IgD-negative memory B cell (primary cell): ENCODE measurements around the gene VAT1L. TPM values are rescaled to one million over a fixed set of nuclear protein-coding genes. Genes with fewer than 3 reads are reported as not detected.
A peak's percentile ranks its signal among the peaks of the same experiment; 100 is the strongest.

Experiments
- H3K27ac Mint-ChIP-seq, 3 donors: one replicate each; pipeline ENCODE4 v1.8.0; 2020 to 2022; ENCODE audit warnings: mild to moderate bottlenecking in 3 of 3, mixed read lengths in 3 of 3, moderate library complexity in 1 of 3
- H3K27me3 Mint-ChIP-seq: one replicate; pipeline ENCODE4 v1.8.0; 2021; ENCODE audit warnings: mixed read lengths
- H3K36me3 Mint-ChIP-seq: one replicate; pipeline ENCODE4 v1.8.0; 2020; ENCODE audit warnings: mild to moderate bottlenecking, mixed read lengths
- H3K4me1 Mint-ChIP-seq, 3 donors: one replicate each; pipeline ENCODE4 v1.8.0; 2020 to 2022; ENCODE audit warnings: mixed read lengths in 3 of 3, mild to moderate bottlenecking in 1 of 3
- H3K4me3 Mint-ChIP-seq, 4 donors: one replicate each; pipeline ENCODE4 v1.8.0; 2020 to 2022; ENCODE audit warnings: mild to moderate bottlenecking in 4 of 4, mixed read lengths in 4 of 4, moderate library complexity in 3 of 4
- H3K9me3 Mint-ChIP-seq, 3 donors: one replicate each; pipeline ENCODE4 v1.8.0; 2020 to 2021; ENCODE audit warnings: mixed read lengths in 3 of 3, mild to moderate bottlenecking in 1 of 3
- polyA plus RNA-seq: library from polyadenylated mRNA; unstranded; fragments of 300-500 nt; fragmentation: Illumina TruSeq; gene quantifications from one replicate; pipeline ENCODE4 v1.2.3, GENCODE V29; 2021

VAT1L gene
- polyA plus RNA-seq, 1 donor from 2014 or later = not detected

GRCh38 chr16:77860953-77861352, 72.6 kb downstream of the VAT1L start:
- H3K9me3 Mint-ChIP-seq = peaks cover 0 to 2% (median 0%) of the 10 kb centered on the region in 3 donors
- H3K27me3 Mint-ChIP-seq = no peaks in the 10 kb centered on the region
- H3K4me1 Mint-ChIP-seq = no peaks in the 10 kb centered on the region
- H3K36me3 Mint-ChIP-seq = no peaks in the 10 kb centered on the region
- H3K27ac Mint-ChIP-seq = no peak overlapping the region
- no peak overlapping the region for H3K4me3 Mint-ChIP-seq

- Mint-ChIP-seq H3K36me3 (no peaks in the 10 kb centered on the region), H3K4me3 (no peak overlapping the region), H3K27me3 (no peaks in the 10 kb centered on the region), H3K9me3 (peaks cover 0 to 2% (median 2%) of the 10 kb centered on the region in 3 donors), H3K27ac (no peak overlapping the region), H3K4me1 (no peaks in the 10 kb centered on the region)
Observed at GRCh38 chr16:77863250-77863649, 74.9 kb downstream of the VAT1L start.

GRCh38 chr16:77866752-77867151, 78.4 kb downstream of the VAT1L start:
- Mint-ChIP-seq H3K4me3 (no peak overlapping the region), H3K4me1 (no peaks in the 10 kb centered on the region), H3K27me3 (peaks cover 2% of the 10 kb centered on the region), H3K36me3 (no peaks in the 10 kb centered on the region), H3K27ac (no peak overlapping the region), H3K9me3 (peaks cover 0 to 2% (median 2%) of the 10 kb centered on the region in 3 donors)

- no peak overlapping the region for H3K4me3 Mint-ChIP-seq
- no peaks in the 10 kb centered on the region for H3K36me3 Mint-ChIP-seq
- H3K9me3 Mint-ChIP-seq = peaks cover 0 to 2% (median 2%) of the 10 kb centered on the region in 3 donors
Observed at GRCh38 chr16:77868052-77868451, 79.7 kb downstream of the VAT1L start.

GRCh38 chr16:77868478-77868877, 80.1 kb downstream of the VAT1L start:
- Mint-ChIP-seq H3K36me3 (no peaks in the 10 kb centered on the region), H3K9me3 (peaks cover 0 to 2% (median 2%) of the 10 kb centered on the region in 3 donors), H3K27ac (no peak overlapping the region), H3K4me1 (no peaks in the 10 kb centered on the region), H3K27me3 (peaks cover 5% of the 10 kb centered on the region), H3K4me3 (no peak overlapping the region)

More at GRCh38 chr16:77868052-77868451, 79.7 kb downstream of the VAT1L start:
- H3K4me1 Mint-ChIP-seq = no peaks in the 10 kb centered on the region
- H3K27ac Mint-ChIP-seq = no peak overlapping the region
- peaks cover 5% of the 10 kb centered on the region for H3K27me3 Mint-ChIP-seq

- peak overlapping the region in 1 of 3 donors; percentile 16 for H3K27ac Mint-ChIP-seq
- H3K9me3 Mint-ChIP-seq = peaks cover 0 to 4% (median under 1%) of the 10 kb centered on the region in 3 donors
- peaks cover 5% of the 10 kb centered on the region for H3K27me3 Mint-ChIP-seq
Observed at GRCh38 chr16:77869997-77870813, 81.8 kb downstream of the VAT1L start.

GRCh38 chr16:77871932-77872331, 83.6 kb downstream of the VAT1L start:
- Mint-ChIP-seq H3K27ac (no peak overlapping the region), H3K36me3 (no peaks in the 10 kb centered on the region), H3K9me3 (peaks cover 0 to 2% (median 0%) of the 10 kb centered on the region in 3 donors), H3K27me3 (peaks cover 5% of the 10 kb centered on the region), H3K4me3 (no peak overlapping the region), H3K4me1 (no peaks in the 10 kb centered on the region)

More at GRCh38 chr16:77869997-77870813, 81.8 kb downstream of the VAT1L start:
- H3K4me1 Mint-ChIP-seq = no peaks in the 10 kb centered on the region
- no peaks in the 10 kb centered on the region for H3K36me3 Mint-ChIP-seq
- no peak overlapping the region for H3K4me3 Mint-ChIP-seq

GRCh38 chr16:77873066-77873465, 84.7 kb downstream of the VAT1L start:
- Mint-ChIP-seq H3K36me3 (no peaks in the 10 kb centered on the region), H3K27ac (no peak overlapping the region), H3K4me3 (no peak overlapping the region), H3K4me1 (no peaks in the 10 kb centered on the region), H3K9me3 (peaks cover 0 to 2% (median 0%) of the 10 kb centered on the region in 3 donors), H3K27me3 (peaks cover 5% of the 10 kb centered on the region)

GRCh38 chr16:77874347-77874746, 86.0 kb downstream of the VAT1L start:
- H3K36me3 Mint-ChIP-seq = no peaks in the 10 kb centered on the region
- no peak overlapping the region for H3K27ac Mint-ChIP-seq
- H3K4me3 Mint-ChIP-seq = no peak overlapping the region
- peaks cover 0 to 2% (median 0%) of the 10 kb centered on the region in 3 donors for H3K9me3 Mint-ChIP-seq
- peaks cover 5% of the 10 kb centered on the region for H3K27me3 Mint-ChIP-seq
- no peaks in the 10 kb centered on the region for H3K4me1 Mint-ChIP-seq

GRCh38 chr16:77876776-77877175, 88.4 kb downstream of the VAT1L start:
- Mint-ChIP-seq H3K4me3 (no peak overlapping the region), H3K9me3 (peaks cover 0 to 2% (median 0%) of the 10 kb centered on the region in 3 donors), H3K27me3 (peaks cover 3% of the 10 kb centered on the region), H3K4me1 (no peaks in the 10 kb centered on the region), H3K36me3 (no peaks in the 10 kb centered on the region), H3K27ac (no peak overlapping the region)

- H3K27ac Mint-ChIP-seq = no peak overlapping the region
- no peak overlapping the region for H3K4me3 Mint-ChIP-seq
- H3K36me3 Mint-ChIP-seq = no peaks in the 10 kb centered on the region
- no peaks in the 10 kb centered on the region for H3K27me3 Mint-ChIP-seq
- H3K9me3 Mint-ChIP-seq = peaks cover 0 to 2% (median 0%) of the 10 kb centered on the region in 3 donors
- H3K4me1 Mint-ChIP-seq = no peaks in the 10 kb centered on the region
Observed at GRCh38 chr16:77877712-77878347, 89.5 kb downstream of the VAT1L start.

- Mint-ChIP-seq H3K27ac (no peak overlapping the region), H3K36me3 (no peaks in the 10 kb centered on the region), H3K9me3 (no peaks in the 10 kb centered on the region), H3K4me1 (no peaks in the 10 kb centered on the region), H3K27me3 (peaks cover 2% of the 10 kb centered on the region), H3K4me3 (no peak overlapping the region)
Observed at GRCh38 chr16:77881355-77882030, 93.1 kb downstream of the VAT1L start.

GRCh38 chr16:77882358-77882757, 94.0 kb downstream of the VAT1L start:
- Mint-ChIP-seq H3K4me3 (no peak overlapping the region), H3K27ac (no peak overlapping the region), H3K36me3 (no peaks in the 10 kb centered on the region), H3K27me3 (peaks cover 2% of the 10 kb centered on the region), H3K4me1 (no peaks in the 10 kb centered on the region), H3K9me3 (no peaks in the 10 kb centered on the region)

- peaks cover 0 to 1% (median 0%) of the 10 kb centered on the region in 3 donors for H3K4me1 Mint-ChIP-seq
- H3K36me3 Mint-ChIP-seq = no peaks in the 10 kb centered on the region
- H3K27me3 Mint-ChIP-seq = peaks cover 2% of the 10 kb centered on the region
- H3K27ac Mint-ChIP-seq = no peak overlapping the region
- H3K9me3 Mint-ChIP-seq = no peaks in the 10 kb centered on the region
- no peak overlapping the region for H3K4me3 Mint-ChIP-seq
Observed at GRCh38 chr16:77885571-77886295, 97.4 kb downstream of the VAT1L start.
